Loucy (cell line): ENCODE measurements around the gene STRIP2.

ENCODE experiments used
- CTCF ChIP-seq: fragments of 200-600 bp; sonication (generic); conservative IDR thresholded peaks from 2 replicates; pipeline ENCODE4 v1.5.1; 2014; ENCODE audit warnings: mild to moderate bottlenecking, antibody characterized with exemption, low read length
- EZH2phosphoT487 ChIP-seq: fragments of 200-600 bp; IDR thresholded peaks from 2 replicates; pipeline ENCODE4 v1.6.1; 2018; ENCODE audit warnings: antibody characterized with exemption, mild to moderate bottlenecking, moderate library complexity, borderline replicate concordance

DNA sequence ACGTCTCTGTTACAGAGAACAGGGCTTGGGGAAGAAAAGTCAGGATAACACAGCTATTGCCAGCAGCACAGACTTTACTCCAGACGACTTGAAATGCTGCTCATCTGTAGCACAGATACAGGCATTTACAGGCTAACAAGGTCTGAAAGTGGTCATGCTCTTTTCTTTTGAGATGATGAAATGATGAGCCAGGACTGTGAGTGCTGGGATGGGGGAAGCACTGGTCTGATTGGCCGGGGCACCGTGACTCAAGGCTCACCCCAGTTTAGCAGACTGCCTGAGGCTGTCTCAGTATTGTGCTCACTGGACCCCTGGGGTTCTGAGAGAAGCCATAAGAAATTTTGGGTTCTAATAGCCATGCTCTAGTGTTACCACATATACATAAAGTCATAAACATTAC is 80.5 kb downstream of the STRIP2 start:
- no peak for TF ChIP-seq CTCF
- TF ChIP-seq EZH2phosphoT487, result no peak
